HG02943 (cell line): ENCODE results near the gene METTL22.

Experiments used
- ATAC-seq: cut with Tn5 transposase; IDR thresholded peaks from one replicate; pipeline ENCODE4 v1.9.1; 2021; ENCODE audit warnings: mild to moderate bottlenecking, low read depth, moderate library complexity; ENCODE audit not compliant: unreplicated experiment

METTL22 gene

GRCh38 chr16:8685617-8686016, 64.1 kb downstream of the METTL22 start:
- no peak for ATAC-seq

- no peak for ATAC-seq
Observed at GRCh38 chr16:8686031-8686621, 64.6 kb downstream of the METTL22 start.

GRCh38 chr16:8686879-8687278, 65.4 kb downstream of the METTL22 start:
- ATAC-seq, result no peak

GRCh38 chr16:8689686-8690085, 68.2 kb downstream of the METTL22 start:
- no peak for ATAC-seq

- ATAC-seq, result no peak
Observed at GRCh38 chr16:8691728-8692127, 70.2 kb downstream of the METTL22 start.

- no peak for ATAC-seq
Observed at GRCh38 chr16:8694795-8695728, 73.6 kb downstream of the METTL22 start.

GRCh38 chr16:8696880-8697279, 75.4 kb downstream of the METTL22 start:
- ATAC-seq, result no peak

GRCh38 chr16:8697965-8698364, 76.5 kb downstream of the METTL22 start:
- no peak for ATAC-seq
